ENCODE measurements around the gene HK3. TPM values are rescaled to one million over a fixed set of nuclear protein-coding genes. Genes with fewer than 3 reads are reported as not detected.

HK3 gene
- total and polyA plus RNA-seq, 9 of the 15 experiments (the other 6 are each of a cell fraction or from before 2014, with no cell fraction given), result 0.16 TPM; not detected in 8

DNA sequence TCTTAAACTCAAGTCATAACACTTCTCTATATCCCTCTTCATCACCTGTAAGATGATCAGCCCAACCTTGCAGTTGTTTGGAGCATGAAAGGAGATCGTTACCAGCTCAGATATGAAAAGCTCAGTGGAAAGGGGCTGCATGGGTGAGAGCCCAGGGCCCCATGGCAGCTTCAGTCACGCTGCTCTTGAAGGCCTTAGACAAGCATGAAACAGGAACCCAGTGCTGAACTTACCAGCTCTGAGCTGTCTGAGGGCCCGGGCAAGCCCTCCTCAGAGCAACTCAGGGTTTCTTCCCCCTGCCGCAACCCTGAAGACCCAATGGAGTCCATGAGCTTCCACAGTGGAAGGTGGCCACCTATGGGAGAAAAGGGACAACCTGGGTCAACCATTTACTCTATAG lies 3.3 kb downstream of the HK3 start:
- Histone ChIP-seq H3K79me2 (ENCODE audit: control insufficient read depth, insufficient read depth, low read length) (no peaks in the 10 kb centered on the region), H3K9me3 (replicated peaks; ENCODE audit: control insufficient read depth, insufficient read depth, low read depth, low read length) (no peaks in the 10 kb centered on the region), H3K4me2 (ENCODE audit: insufficient read depth, low read length) (no peak overlapping the region), H3K9ac (ENCODE audit: insufficient read depth in 1 of 2, low read depth in 2 of 2, low read length in 2 of 2) (no peak overlapping the region), H3K4me3 (no peak overlapping the region), H3K36me3 (ENCODE audit: control insufficient read depth, insufficient read depth, low read length) (no peaks in the 10 kb centered on the region), H3K4me1 (replicated peaks in 1 of 2; ENCODE audit: control insufficient read depth in 2 of 2, insufficient read depth in 2 of 2, low read length in 2 of 2) (no peaks in the 10 kb centered on the region), H3K9me1 (ENCODE audit: control insufficient read depth, insufficient read depth, low read length) (no peaks in the 10 kb centered on the region), H3K27me3 (ENCODE audit: control insufficient read depth in 2 of 2, insufficient read depth in 2 of 2, low read length in 2 of 2) (peaks cover 12 to 39% of the 10 kb centered on the region in 2 experiments; a peak in 4 of 5 replicates), H2AFZ (ENCODE audit: low read depth, low read length) (no peak overlapping the region), H3K27ac (ENCODE audit: extremely low read depth, low read depth, low read length) (no peak overlapping the region), H4K20me1 (replicated peaks; ENCODE audit: control insufficient read depth, insufficient read depth, low read length) (no peaks in the 10 kb centered on the region)
- no peak for FAIRE-seq
- TF ChIP-seq HOXB6 (CRISPR knock-in tag; IDR thresholded peaks at IDR 0.05; ENCODE audit: borderline replicate concordance) (no peak), THRAP3 (IDR thresholded peaks at IDR 0.05; ENCODE audit: borderline replicate concordance) (no peak), RAD21 (CRISPR knock-in tag; conservative IDR thresholded peaks at IDR 0.05 in 1 of 2, IDR thresholded peaks at IDR 0.05 in 1 of 2) (peak in 1 of 2 experiments; percentile 28; a peak in 1 of 4 replicates), CTCF (IDR thresholded peaks at IDR 0.05 in 2 of 3, conservative IDR thresholded peaks at IDR 0.05 in 1 of 3; ENCODE audit: insufficient read depth in 2 of 3, low read depth in 1 of 3, low read length in 3 of 3) (0 out of 6 replicates have a peak, but pooled peaks of 1 of the 3 experiments have one; percentile 12), ZSCAN32 (CRISPR knock-in tag; IDR thresholded peaks at IDR 0.05) (no peak), MIER1 (IDR thresholded peaks at IDR 0.05; ENCODE audit: low read depth) (no peak), RBM39 (optimal IDR thresholded peaks at IDR 0.05; ENCODE audit: low read depth, low read length) (no peak), PCBP2 (IDR thresholded peaks at IDR 0.05; ENCODE audit: low read depth, low read length, poor library complexity, severe bottlenecking) (no peak), NBN (IDR thresholded peaks at IDR 0.05; ENCODE audit: low read depth) (no peak)
- TF ChIP-seq, protein P1, sequence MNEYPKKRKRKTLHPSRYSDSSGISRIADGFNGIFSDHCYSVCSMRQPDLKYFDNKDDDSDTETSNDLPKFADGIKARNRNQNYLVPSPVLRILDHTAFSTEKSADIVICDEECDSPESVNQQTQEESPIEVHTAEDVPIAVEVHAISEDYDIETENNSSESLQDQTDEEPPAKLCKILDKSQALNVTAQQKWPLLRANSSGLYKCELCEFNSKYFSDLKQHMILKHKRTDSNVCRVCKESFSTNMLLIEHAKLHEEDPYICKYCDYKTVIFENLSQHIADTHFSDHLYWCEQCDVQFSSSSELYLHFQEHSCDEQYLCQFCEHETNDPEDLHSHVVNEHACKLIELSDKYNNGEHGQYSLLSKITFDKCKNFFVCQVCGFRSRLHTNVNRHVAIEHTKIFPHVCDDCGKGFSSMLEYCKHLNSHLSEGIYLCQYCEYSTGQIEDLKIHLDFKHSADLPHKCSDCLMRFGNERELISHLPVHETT (CRISPR knock-in tag; conservative IDR thresholded peaks at IDR 0.05 in 1 of 2, IDR thresholded peaks at IDR 0.05 in 1 of 2), result no peak
- TF ChIP-seq, protein P2, sequence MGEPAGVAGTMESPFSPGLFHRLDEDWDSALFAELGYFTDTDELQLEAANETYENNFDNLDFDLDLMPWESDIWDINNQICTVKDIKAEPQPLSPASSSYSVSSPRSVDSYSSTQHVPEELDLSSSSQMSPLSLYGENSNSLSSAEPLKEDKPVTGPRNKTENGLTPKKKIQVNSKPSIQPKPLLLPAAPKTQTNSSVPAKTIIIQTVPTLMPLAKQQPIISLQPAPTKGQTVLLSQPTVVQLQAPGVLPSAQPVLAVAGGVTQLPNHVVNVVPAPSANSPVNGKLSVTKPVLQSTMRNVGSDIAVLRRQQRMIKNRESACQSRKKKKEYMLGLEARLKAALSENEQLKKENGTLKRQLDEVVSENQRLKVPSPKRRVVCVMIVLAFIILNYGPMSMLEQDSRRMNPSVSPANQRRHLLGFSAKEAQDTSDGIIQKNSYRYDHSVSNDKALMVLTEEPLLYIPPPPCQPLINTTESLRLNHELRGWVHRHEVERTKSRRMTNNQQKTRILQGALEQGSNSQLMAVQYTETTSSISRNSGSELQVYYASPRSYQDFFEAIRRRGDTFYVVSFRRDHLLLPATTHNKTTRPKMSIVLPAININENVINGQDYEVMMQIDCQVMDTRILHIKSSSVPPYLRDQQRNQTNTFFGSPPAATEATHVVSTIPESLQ (CRISPR knock-in tag; IDR thresholded peaks at IDR 0.05), result no peak
- no TSS peak for BruUV-seq (replicated peaks)
- no peak for DNase-seq (ENCODE audit: extremely low read depth in 1 of 4, low spot score in 3 of 4)
- intact Hi-C loops (cut with micrococcal nuclease) (loop anchor here (10.0 kb wide), 1 partner anchor 219 kb away; no protein-coding TSS in a partner anchor), in situ Hi-C loops (cut with MboI) (no loop called here)
- POLR2A ChIA-PET, result no interaction called here
- peak; percentile 53 for ATAC-seq
- CTCF ChIA-PET (ENCODE audit: low intra/inter-chr PET ratio), result no interaction called here
- WGBS (ENCODE audit: insufficient coverage, low coverage, missing lambda C conversion rate), result 26% methylated on average over 4 of the region's 4 CpGs

Measured in K562 (cell line).